Panc1 (cell line): ENCODE data around the gene PLCB1.

Experiments
- CTCF ChIP-seq: fragments of 450-650 bp; IDR thresholded peaks from 2 replicates; pipeline ENCODE4 v1.5.1; 2017; ENCODE audit warnings: mild to moderate bottlenecking
- POLR2AphosphoS5 ChIP-seq: IDR thresholded peaks from 2 replicates; pipeline ENCODE4 v1.6.1; 2012; ENCODE audit warnings: mild to moderate bottlenecking, low read depth, low read length, moderate library complexity
- TCF7L2 ChIP-seq: IDR thresholded peaks from 2 replicates; pipeline ENCODE4 v1.6.1; 2011; ENCODE audit warnings: mild to moderate bottlenecking, low read depth, low read length, inconsistent platforms

GRCh38 chr20:8534368-8535160, 402.5 kb downstream of the PLCB1 start:
- TF ChIP-seq CTCF (no peak), POLR2AphosphoS5 (no peak), TCF7L2 (no peak)
